ENCODE results near the gene C16orf89. TPM values are rescaled to one million over a fixed set of nuclear protein-coding genes. Genes with fewer than 3 reads are reported as not detected.

The C16orf89 gene
- total RNA-seq, 4 donors from 2014 or later: 6.3 to 39.0 (median 17.8) TPM

DNA sequence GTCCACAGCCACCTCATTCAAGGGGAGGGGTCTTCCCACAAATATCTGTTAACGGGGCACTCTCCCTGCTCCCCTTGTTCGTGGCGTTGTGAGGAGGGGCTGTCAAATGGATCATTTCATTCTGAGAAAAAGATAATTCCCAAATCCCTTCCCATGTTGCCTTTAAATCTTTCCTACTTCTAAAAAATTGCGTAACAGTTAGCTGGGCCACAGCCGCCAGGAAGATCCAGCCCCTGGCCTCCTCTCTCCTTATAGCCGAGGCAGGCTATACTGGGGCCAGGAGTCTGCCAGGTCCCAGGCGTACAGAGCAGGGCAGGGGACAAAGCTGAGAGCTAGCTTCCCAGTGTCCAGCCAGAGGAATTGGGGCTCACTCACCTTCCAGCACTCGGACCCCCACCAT is 430 bp downstream of the C16orf89 start:
- 44 to 60% methylated on average over 8 of the region's 8 CpGs for WGBS, 2 donors
- Histone ChIP-seq H3K4me3 (peak overlapping the region in 1 of 4 donors; percentile 6), H3K27ac (peak overlapping the region in 3 of 4 donors; percentile 25 to 77 (median 45)), H3K27me3 (no peaks in the 10 kb centered on the region), H3K9me3 (no peaks in the 10 kb centered on the region), H3K36me3 (no peaks in the 10 kb centered on the region), H3K4me1 (no peaks in the 10 kb centered on the region)
- no peak for TF ChIP-seq POLR2A (IDR thresholded peaks at IDR 0.05)
- TF ChIP-seq, protein P1, sequence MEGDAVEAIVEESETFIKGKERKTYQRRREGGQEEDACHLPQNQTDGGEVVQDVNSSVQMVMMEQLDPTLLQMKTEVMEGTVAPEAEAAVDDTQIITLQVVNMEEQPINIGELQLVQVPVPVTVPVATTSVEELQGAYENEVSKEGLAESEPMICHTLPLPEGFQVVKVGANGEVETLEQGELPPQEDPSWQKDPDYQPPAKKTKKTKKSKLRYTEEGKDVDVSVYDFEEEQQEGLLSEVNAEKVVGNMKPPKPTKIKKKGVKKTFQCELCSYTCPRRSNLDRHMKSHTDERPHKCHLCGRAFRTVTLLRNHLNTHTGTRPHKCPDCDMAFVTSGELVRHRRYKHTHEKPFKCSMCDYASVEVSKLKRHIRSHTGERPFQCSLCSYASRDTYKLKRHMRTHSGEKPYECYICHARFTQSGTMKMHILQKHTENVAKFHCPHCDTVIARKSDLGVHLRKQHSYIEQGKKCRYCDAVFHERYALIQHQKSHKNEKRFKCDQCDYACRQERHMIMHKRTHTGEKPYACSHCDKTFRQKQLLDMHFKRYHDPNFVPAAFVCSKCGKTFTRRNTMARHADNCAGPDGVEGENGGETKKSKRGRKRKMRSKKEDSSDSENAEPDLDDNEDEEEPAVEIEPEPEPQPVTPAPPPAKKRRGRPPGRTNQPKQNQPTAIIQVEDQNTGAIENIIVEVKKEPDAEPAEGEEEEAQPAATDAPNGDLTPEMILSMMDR (IDR thresholded peaks at IDR 0.05): no peak
- no peak for TF ChIP-seq EP300 (IDR thresholded peaks at IDR 0.05)
- no peak for DNase-seq (ENCODE audit: low spot score in 2 of 2)

DNA sequence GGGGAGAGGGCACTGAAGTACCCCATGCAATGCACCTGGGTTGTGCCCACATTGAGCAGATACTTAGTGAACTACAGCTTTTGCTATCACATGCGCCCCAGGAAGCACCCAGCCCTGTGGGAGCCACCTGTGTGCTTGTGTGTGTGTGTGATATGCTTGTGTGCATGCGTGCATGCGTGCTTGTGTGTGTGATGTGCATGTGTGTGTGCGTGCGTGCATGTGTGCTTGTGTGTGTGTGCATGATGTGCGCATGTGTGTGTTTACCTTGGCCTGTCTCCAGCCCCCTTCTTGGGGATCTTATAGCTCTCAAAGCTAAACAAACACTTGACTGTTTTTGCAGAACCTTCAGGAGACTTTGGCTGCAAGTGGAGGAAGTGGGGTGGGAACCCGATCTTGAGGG is 841 bp downstream of the C16orf89 start:
- H3K27me3 ChIP-seq: no peaks in the 10 kb centered on the region
- H3K27ac ChIP-seq: peak overlapping the region in 1 of 4 donors; percentile 77
- H3K4me1 ChIP-seq: no peaks in the 10 kb centered on the region
- DNase-seq (ENCODE audit: low spot score in 2 of 2): no peak
- TF ChIP-seq POLR2A (IDR thresholded peaks at IDR 0.05) (no peak), EP300 (IDR thresholded peaks at IDR 0.05) (no peak)
- TF ChIP-seq, protein P1 (IDR thresholded peaks at IDR 0.05): no peak
- H3K9me3 ChIP-seq: no peaks in the 10 kb centered on the region
- H3K36me3 ChIP-seq: no peaks in the 10 kb centered on the region
- H3K4me3 ChIP-seq: peak overlapping the region in 1 of 4 donors; percentile 6
- WGBS, 2 donors: 43 to 75% methylated on average over 7 of the region's 7 CpGs

GRCh38 chr16:5062790-5063765 is 2.7 kb downstream of the C16orf89 start:
- Histone ChIP-seq H3K27ac (no peak overlapping the region), H3K4me3 (no peak overlapping the region), H3K36me3 (no peaks in the 10 kb centered on the region), H3K9me3 (no peaks in the 10 kb centered on the region), H3K27me3 (no peaks in the 10 kb centered on the region), H3K4me1 (no peaks in the 10 kb centered on the region)
- 72% methylated on average over 19 of the region's 19 CpGs for WGBS, 2 donors
- DNase-seq (ENCODE audit: low spot score in 2 of 2): no peak
- TF ChIP-seq EP300 (IDR thresholded peaks at IDR 0.05): no peak
- TF ChIP-seq POLR2A (IDR thresholded peaks at IDR 0.05): no peak
- TF ChIP-seq, protein P1 (IDR thresholded peaks at IDR 0.05): no peak

- WGBS, 2 donors: 71 to 80% methylated on average over 8 to 11 of the region's 11 CpGs
- Histone ChIP-seq H3K27ac (no peak overlapping the region), H3K4me3 (no peak overlapping the region), H3K9me3 (no peaks in the 10 kb centered on the region), H3K4me1 (no peaks in the 10 kb centered on the region), H3K27me3 (no peaks in the 10 kb centered on the region), H3K36me3 (no peaks in the 10 kb centered on the region)
- TF ChIP-seq POLR2A (IDR thresholded peaks at IDR 0.05) (no peak), EP300 (IDR thresholded peaks at IDR 0.05) (no peak)
- TF ChIP-seq, protein P1 (IDR thresholded peaks at IDR 0.05): no peak
- DNase-seq (ENCODE audit: low spot score in 2 of 2): no peak
Observed at GRCh38 chr16:5062051-5062450, 3.7 kb downstream of the C16orf89 start.

GRCh38 chr16:5060073-5060641 is 5.6 kb downstream of the C16orf89 start:
- no peak overlapping the region for H3K27ac ChIP-seq
- TF ChIP-seq EP300 (IDR thresholded peaks at IDR 0.05) (no peak), POLR2A (IDR thresholded peaks at IDR 0.05) (no peak)
- TF ChIP-seq, protein P1 (IDR thresholded peaks at IDR 0.05): no peak
- H3K9me3 ChIP-seq: no peaks in the 10 kb centered on the region
- no peak for DNase-seq (ENCODE audit: low spot score in 2 of 2)
- H3K27me3 ChIP-seq: no peaks in the 10 kb centered on the region
- no peak overlapping the region for H3K4me3 ChIP-seq
- H3K4me1 ChIP-seq: no peaks in the 10 kb centered on the region
- 68 to 76% methylated on average over 7 to 10 of the region's 10 CpGs for WGBS, 2 donors
- H3K36me3 ChIP-seq: peaks cover 0 to 4% (median 0%) of the 10 kb centered on the region in 3 donors
